Gastrocnemius medialis (tissue), 4 donors: Measurements from ENCODE around the gene IMP3.
"Not testable (repeated sequence)": the region's sequence is repeated elsewhere in the genome, so short reads cannot be mapped to it uniquely, and the experiment has no call there.

Experiments used
- POLR2A ChIP-seq, 2 donors: fragments of 450-650 bp; IDR thresholded peaks; one replicate each; pipeline ENCODE4 v1.6.1; 2017; ENCODE audit warnings: antibody characterized with exemption in 2 of 2, mild to moderate bottlenecking in 2 of 2, moderate library complexity in 2 of 2
- TF ChIP-seq, protein P1 (sequence below), 5 experiments: fragments of 450-650 bp in 3 of 5; fragments of 200-600 bp in 2 of 5; sonication (generic) in 2 of 5; IDR thresholded peaks in 4 of 5; conservative IDR thresholded peaks in 1 of 5; 1 replicate in 4 of 5; 2 replicates in 1 of 5; pipeline ENCODE4 v1.5.1; 2016 to 2019; ENCODE audit warnings: antibody characterized with exemption in 5 of 5, mild to moderate bottlenecking in 3 of 5, moderate library complexity in 3 of 5

DNA sequence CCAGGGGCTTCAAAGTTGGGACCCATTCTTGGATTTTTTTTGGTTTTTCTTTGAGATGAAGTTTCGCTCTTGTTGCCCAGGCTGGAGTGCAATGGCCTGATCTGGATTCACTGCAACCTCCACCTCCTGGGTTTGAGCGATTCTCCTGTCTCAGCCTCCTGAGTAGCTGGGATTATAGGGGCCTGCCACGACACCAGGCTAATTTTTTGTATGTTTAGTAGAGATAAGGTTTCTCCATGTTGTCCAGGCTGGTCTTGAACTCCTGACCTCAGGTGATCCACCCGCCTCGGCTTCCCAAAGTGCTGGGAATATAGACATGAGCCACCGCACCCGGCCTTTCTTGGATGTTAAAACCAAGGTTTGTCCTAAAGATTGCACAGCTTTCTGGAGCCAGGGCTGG lies 6.1 kb downstream of the IMP3 start:
- TF ChIP-seq, protein P1, sequence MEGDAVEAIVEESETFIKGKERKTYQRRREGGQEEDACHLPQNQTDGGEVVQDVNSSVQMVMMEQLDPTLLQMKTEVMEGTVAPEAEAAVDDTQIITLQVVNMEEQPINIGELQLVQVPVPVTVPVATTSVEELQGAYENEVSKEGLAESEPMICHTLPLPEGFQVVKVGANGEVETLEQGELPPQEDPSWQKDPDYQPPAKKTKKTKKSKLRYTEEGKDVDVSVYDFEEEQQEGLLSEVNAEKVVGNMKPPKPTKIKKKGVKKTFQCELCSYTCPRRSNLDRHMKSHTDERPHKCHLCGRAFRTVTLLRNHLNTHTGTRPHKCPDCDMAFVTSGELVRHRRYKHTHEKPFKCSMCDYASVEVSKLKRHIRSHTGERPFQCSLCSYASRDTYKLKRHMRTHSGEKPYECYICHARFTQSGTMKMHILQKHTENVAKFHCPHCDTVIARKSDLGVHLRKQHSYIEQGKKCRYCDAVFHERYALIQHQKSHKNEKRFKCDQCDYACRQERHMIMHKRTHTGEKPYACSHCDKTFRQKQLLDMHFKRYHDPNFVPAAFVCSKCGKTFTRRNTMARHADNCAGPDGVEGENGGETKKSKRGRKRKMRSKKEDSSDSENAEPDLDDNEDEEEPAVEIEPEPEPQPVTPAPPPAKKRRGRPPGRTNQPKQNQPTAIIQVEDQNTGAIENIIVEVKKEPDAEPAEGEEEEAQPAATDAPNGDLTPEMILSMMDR (IDR thresholded peaks at IDR 0.05 in 4 of 5, conservative IDR thresholded peaks at IDR 0.05 in 1 of 5): not testable (repeated sequence)
- TF ChIP-seq POLR2A (IDR thresholded peaks at IDR 0.05): not testable (repeated sequence)
